Tibial nerve (tissue), 4 donors: ENCODE results near the gene SYNM.

Experiments
- EP300 ChIP-seq, 2 donors: sonication (generic); formaldehyde crosslinking; IDR thresholded peaks; one replicate each; pipeline ENCODE4 v1.6.1; 2017; ENCODE audit warnings: antibody characterized with exemption in 2 of 2, mild to moderate bottlenecking in 1 of 2
- POLR2A ChIP-seq, 2 donors: fragments of 450-650 bp; IDR thresholded peaks; one replicate each; pipeline ENCODE4 v1.6.1; 2017; ENCODE audit warnings: antibody characterized with exemption in 2 of 2, mild to moderate bottlenecking in 2 of 2, moderate library complexity in 2 of 2
- TF ChIP-seq, protein P1 (sequence below), 5 experiments: fragments of 200-600 bp in 3 of 5; fragments of 450-650 bp in 2 of 5; sonication (generic) in 3 of 5; IDR thresholded peaks; one replicate each; pipeline ENCODE4 v1.5.1; 2016 to 2019; ENCODE audit warnings: antibody characterized with exemption in 5 of 5, mild to moderate bottlenecking in 3 of 5, moderate library complexity in 2 of 5

DNA sequence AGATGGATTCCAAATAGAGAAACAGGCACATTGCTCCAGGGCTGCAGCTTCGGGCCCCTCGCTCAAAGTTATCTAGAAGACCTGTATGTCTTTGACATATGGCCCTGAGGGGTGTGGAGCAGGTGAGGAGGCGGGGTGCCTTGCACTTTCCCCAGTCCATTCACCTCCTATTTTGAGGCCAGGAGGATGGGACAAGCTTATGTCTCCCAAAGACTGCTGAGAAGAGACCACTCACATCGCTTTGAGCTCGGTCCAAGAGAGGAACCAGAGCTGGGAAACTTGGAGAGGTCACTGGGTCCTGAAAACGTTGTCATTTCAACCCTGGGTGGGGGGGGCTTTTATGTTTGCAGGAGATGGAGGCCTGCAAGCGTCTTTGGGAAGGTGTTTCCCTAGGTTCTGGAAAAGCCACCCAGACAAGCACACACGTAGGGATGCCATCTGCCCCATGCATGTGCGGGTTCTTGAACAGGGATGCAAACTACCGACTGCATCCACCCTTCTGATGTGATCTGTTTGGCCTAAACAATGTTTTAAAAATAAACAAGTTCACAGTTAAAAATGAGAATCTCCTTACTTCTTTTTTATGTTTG lies 33.7 kb upstream of the SYNM start:
- TF ChIP-seq, protein P1, sequence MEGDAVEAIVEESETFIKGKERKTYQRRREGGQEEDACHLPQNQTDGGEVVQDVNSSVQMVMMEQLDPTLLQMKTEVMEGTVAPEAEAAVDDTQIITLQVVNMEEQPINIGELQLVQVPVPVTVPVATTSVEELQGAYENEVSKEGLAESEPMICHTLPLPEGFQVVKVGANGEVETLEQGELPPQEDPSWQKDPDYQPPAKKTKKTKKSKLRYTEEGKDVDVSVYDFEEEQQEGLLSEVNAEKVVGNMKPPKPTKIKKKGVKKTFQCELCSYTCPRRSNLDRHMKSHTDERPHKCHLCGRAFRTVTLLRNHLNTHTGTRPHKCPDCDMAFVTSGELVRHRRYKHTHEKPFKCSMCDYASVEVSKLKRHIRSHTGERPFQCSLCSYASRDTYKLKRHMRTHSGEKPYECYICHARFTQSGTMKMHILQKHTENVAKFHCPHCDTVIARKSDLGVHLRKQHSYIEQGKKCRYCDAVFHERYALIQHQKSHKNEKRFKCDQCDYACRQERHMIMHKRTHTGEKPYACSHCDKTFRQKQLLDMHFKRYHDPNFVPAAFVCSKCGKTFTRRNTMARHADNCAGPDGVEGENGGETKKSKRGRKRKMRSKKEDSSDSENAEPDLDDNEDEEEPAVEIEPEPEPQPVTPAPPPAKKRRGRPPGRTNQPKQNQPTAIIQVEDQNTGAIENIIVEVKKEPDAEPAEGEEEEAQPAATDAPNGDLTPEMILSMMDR (IDR thresholded peaks at IDR 0.05) = no peak
- TF ChIP-seq EP300 (IDR thresholded peaks at IDR 0.05) (no peak), POLR2A (IDR thresholded peaks at IDR 0.05) (no peak)
